ENCODE data around the gene LMBR1.

The LMBR1 gene

GRCh38 chr7:156680281-156680680 lies 212.7 kb downstream of the LMBR1 start:
- no peak for DNase-seq

GRCh38 chr7:156677374-156678054 lies 215.5 kb downstream of the LMBR1 start:
- DNase-seq = no peak

- DNase-seq = no peak
Observed at GRCh38 chr7:156676263-156676662, 216.7 kb downstream of the LMBR1 start.

- DNase-seq = no peak
Observed at GRCh38 chr7:156675721-156676120, 217.3 kb downstream of the LMBR1 start.

GRCh38 chr7:156673902-156674301 lies 219.1 kb downstream of the LMBR1 start:
- no peak for DNase-seq

- DNase-seq = no peak
Observed at GRCh38 chr7:156673454-156673853, 219.5 kb downstream of the LMBR1 start.

GRCh38 chr7:156669035-156669828 lies 223.8 kb downstream of the LMBR1 start:
- DNase-seq = no peak

GRCh38 chr7:156668130-156668741 lies 224.7 kb downstream of the LMBR1 start:
- no peak for DNase-seq

GRCh38 chr7:156667110-156667426 lies 225.9 kb downstream of the LMBR1 start:
- no peak for DNase-seq

GRCh38 chr7:156666368-156667109 lies 226.4 kb downstream of the LMBR1 start:
- no peak for DNase-seq

- DNase-seq = no peak
Observed at GRCh38 chr7:156665101-156665500, 227.9 kb downstream of the LMBR1 start.

GRCh38 chr7:156662277-156662676 lies 230.7 kb downstream of the LMBR1 start:
- DNase-seq = no peak

GRCh38 chr7:156661637-156662036 lies 231.3 kb downstream of the LMBR1 start:
- DNase-seq = no peak

- no peak for DNase-seq
Observed at GRCh38 chr7:156659961-156660360, 233.0 kb downstream of the LMBR1 start.

GRCh38 chr7:156659203-156659602 lies 233.8 kb downstream of the LMBR1 start:
- no peak for DNase-seq

- DNase-seq = no peak
Observed at GRCh38 chr7:156657681-156658080, 235.3 kb downstream of the LMBR1 start.

- DNase-seq = no peak
Observed at GRCh38 chr7:156656598-156656997, 236.4 kb downstream of the LMBR1 start.

GRCh38 chr7:156655983-156656382 lies 237.0 kb downstream of the LMBR1 start:
- no peak for DNase-seq

- no peak for DNase-seq
Observed at GRCh38 chr7:156655251-156655650, 237.7 kb downstream of the LMBR1 start.

- DNase-seq = no peak
Observed at GRCh38 chr7:156654511-156655234, 238.3 kb downstream of the LMBR1 start.

GRCh38 chr7:156652886-156653568 lies 240.0 kb downstream of the LMBR1 start:
- DNase-seq = no peak

GRCh38 chr7:156651474-156651873 lies 241.5 kb downstream of the LMBR1 start:
- no peak for DNase-seq

Data from NCI-H510A treated with DMSO at 0.1 percent for 48 hours (cell line).